H7 (cell line): ENCODE data around the gene TPSG1. TPM values are rescaled to one million over a fixed set of nuclear protein-coding genes. Genes with fewer than 3 reads are reported as not detected.
"Not testable (repeated sequence)": the region's sequence is repeated elsewhere in the genome, so short reads cannot be mapped to it uniquely, and the experiment has no call there.

ENCODE experiments used
- DNase-seq: peaks from one replicate; pipeline ENCODE4 v3.0.0; 2012
- H3K27me3 ChIP-seq: 2 replicates; pipeline ENCODE4 v1.6.0; 2011; ENCODE audit warnings: mild to moderate bottlenecking, low read length; ENCODE audit not compliant: control insufficient read depth, insufficient read depth
- H3K36me3 ChIP-seq: replicated peaks from 2 replicates; pipeline ENCODE4 v1.5.1; 2011; ENCODE audit warnings: low read length; ENCODE audit not compliant: control insufficient read depth, insufficient read depth
- H3K4me3 ChIP-seq: 2 replicates; pipeline ENCODE4 v1.5.1; 2011; ENCODE audit warnings: low read depth, mild to moderate bottlenecking, control low read depth, low read length, moderate library complexity; ENCODE audit not compliant: insufficient read depth
- total RNA-seq: library from RNA; depleted of rRNA; stranded (reverse); fragments of >200 nt; shearing (Covaris generic); gene quantifications from 2 replicates; pipeline ENCODE4 v1.2.3, GENCODE V29; 2014

TPSG1 gene
- total RNA-seq, 1 experiment from 2014 or later: not detected

DNA sequence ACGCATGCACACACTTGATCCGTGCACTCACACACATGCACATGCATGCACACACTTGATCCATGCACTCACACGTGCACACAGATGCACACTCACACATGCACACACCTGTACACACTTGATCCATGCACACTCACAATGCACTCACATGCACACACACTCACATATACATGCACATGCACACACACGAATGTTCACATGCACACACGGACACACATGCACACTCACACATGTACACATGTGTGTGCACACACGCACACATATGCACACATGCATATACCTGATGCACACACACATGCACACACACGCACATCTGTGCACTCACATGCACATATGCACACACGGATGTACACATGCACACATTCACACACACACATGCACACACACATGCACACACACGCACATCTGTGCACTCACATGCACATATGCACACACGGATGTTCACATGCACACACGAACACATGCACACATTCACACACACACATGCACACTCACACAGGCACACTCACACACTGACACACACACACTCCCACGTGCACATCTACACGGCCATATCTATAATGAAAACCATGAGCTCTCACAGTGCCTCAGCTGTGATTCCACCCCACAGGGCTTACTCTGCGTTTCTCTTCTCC is 23.0 kb upstream of the TPSG1 start:
- not testable (repeated sequence) for H3K36me3 ChIP-seq, H3K4me3 ChIP-seq, H3K27me3 ChIP-seq, DNase-seq

DNA sequence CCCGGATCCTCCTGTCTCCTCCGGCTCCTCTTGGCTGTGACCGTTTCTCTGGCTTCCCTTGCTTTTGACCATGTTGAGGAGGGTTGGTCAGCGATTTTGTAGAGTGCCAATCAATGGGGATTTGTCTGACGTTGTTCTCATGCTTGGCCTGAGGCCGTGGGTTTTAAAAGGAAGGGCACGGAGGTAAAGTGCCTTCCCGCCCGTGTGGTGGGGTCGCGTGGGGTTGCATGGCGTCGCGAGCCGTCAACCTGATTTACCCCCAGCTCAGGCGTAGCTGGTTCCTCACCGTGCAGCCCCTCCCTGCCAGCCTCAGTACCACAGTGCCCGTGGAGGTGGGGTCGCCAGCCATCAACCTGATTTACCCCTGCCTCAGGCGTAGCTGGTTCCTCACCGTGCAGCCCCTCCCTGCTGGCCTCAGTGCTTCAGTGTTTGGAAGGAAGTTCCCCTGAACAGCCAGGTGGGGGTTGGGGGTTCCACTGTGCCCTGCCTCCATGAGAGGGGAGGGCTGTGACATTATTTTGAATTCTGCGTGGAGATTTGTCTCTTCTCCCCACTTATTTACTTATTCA is 20.5 kb upstream of the TPSG1 start:
- H3K4me3 ChIP-seq: no peak overlapping the region
- peak; percentile 51 for DNase-seq
- no peaks in the 10 kb centered on the region for H3K36me3 ChIP-seq
- H3K27me3 ChIP-seq: peaks cover 5% of the 10 kb centered on the region; the same call in 1 of the 2 replicates

DNA sequence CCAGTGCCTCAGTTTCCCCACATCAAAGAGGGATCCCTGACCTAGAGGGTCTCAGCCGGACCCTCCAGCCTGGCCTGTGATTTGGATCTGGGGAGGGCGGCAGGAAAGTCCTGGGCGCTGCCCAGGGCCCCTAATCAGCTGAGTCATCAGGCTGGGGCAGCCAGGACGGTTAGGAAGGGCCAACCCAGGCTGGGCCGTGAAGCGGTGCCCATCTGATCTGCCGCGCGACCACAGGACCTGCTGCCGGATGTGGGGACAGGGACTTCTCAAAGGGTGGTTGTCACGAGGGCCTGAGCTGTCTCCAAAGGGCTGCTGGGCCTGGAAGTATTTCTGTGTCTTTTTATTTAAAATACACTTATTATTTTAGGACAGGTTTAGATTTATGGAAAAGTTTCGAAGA is 19.8 kb upstream of the TPSG1 start:
- Histone ChIP-seq H3K27me3 (peaks cover 5% of the 10 kb centered on the region; the same call in 1 of the 2 replicates), H3K4me3 (no peak overlapping the region), H3K36me3 (no peaks in the 10 kb centered on the region)
- DNase-seq: no peak

DNA sequence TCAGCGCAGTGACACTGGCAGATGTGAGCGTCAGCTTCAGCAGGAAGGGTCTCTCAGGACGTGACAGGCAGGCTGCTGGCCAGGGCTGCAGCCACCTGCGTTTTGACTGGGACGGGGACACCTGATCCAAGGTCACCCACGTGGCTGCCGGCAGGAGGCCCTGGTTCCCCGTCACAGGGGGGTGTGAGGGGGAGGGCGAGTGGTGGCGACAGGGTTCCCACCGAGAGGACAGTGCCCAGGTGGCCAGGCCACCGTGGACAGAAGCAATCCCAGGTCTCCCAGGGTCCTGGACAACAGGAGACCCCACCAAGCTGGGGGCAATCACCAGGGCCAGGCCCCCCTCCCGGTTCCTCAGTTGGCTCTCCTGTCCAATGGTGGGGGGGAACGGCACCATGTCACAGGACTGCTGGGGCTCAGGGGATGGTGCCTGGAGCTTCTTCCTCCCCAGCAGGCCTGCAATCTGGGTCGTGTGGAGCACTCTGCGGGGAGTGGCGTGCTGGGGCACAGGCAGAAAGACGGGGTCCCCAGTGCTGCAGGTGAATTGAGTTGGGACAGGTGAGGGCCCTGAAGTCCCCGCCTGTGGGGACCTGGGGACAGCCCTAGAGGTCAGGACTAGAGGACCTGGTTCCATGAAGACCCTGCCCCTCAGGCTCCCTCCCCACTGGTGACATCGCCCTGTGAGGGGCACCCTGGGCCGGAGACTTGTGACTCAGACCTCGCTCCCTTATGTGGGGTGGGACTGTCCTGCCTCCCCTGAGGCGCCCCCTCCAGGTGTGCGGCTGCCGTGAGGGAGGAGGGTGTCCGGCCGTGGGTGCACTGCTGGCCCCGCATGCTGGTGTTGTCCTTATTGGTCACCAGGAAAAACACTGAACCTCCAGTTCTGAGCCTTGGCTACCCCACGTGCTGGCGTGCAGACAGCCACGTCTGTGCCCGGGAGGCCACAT is 19.1 kb upstream of the TPSG1 start:
- H3K36me3 ChIP-seq, H3K27me3 ChIP-seq, H3K4me3 ChIP-seq, DNase-seq: not testable (repeated sequence)

DNA sequence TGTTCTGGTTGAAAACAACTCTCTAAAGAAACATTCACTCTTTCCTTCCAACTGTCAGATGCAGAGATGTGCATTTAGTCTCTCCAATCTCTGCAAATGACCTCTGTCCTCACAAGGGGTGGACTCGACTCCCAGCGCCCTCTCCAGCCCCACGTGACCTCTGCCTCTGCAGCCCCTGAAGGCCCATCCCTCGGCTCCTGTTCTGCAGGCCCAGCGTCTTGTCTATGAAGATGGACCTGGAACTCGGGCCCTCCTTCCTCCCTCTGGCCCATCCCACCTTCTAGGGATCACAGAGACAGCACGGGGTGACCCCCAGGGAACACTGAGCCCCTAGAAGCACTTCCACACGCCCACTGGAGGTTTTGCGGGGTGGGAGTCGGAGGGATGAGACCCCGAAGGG is 18.3 kb upstream of the TPSG1 start:
- not testable (repeated sequence) for DNase-seq, H3K4me3 ChIP-seq, H3K27me3 ChIP-seq, H3K36me3 ChIP-seq

DNA sequence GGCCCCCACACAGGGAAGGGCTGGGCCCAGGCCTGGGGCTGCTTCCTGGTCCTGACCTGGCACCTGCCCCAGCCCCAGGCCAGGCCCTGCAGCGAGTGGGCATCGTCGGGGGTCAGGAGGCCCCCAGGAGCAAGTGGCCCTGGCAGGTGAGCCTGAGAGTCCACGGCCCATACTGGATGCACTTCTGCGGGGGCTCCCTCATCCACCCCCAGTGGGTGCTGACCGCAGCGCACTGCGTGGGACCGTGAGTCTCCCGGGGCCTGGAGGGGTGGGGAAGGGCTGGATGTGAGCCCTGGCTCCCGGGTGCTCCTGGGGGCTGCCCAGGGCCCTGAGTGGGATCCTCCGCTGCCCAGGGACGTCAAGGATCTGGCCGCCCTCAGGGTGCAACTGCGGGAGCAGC is 16.0 kb upstream of the TPSG1 start:
- not testable (repeated sequence) for H3K4me3 ChIP-seq, DNase-seq

DNA sequence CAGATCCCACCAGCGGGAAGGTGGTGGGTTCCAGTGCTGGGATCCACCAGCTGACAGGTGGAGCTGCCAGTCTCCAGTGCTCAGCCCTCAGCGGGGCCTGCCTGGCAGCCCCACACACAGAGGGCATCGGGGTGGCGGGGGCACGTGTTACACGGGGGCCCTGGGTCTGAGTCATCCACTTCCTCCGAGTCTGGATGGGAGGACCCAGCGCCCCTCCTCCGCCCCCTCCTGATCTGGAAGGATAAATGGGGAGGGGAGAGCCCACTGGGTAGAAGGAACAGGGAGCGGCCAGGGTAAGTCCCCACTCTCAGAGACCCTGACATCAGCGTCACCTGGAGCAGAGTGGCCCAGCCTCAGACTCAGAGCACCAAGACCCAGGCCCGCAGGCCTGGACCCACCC is 15.4 kb upstream of the TPSG1 start, which contains the start of gene TPSAB1:
Gene TPSAB1, plus strand, starts transcription at position 270 of the 400 bp plus-strand sequence. CDS start 234 bp downstream, outside the sequence.
- not testable (repeated sequence) for H3K27me3 ChIP-seq, H3K4me3 ChIP-seq, DNase-seq

More for the DNA sequence above, 16.0 kb upstream of the TPSG1 start:
- not testable (repeated sequence) for H3K27me3 ChIP-seq, H3K36me3 ChIP-seq

DNA sequence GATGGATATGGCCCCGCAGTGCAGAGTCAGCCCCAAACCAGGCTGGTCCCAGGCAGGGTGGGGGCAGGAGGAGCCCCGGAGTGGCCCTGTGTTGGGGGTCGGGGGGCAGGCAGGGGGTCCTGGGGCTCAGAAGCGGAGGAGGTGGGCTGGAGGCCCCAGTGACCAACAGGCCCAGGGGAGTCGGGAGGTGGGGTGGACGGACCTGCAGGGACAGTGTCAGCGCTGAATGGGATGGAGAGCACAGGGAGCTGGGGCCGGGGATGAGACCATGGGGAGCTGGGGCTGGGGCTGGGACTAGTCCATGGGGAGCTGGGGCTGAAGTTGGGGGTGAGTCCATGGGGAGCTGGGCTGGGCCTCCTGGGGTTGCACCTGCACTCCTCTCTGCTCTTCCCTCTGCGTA is 14.5 kb upstream of the TPSG1 start:
- not testable (repeated sequence) for H3K27me3 ChIP-seq, DNase-seq, H3K4me3 ChIP-seq, H3K36me3 ChIP-seq

More for the DNA sequence above, 15.4 kb upstream of the TPSG1 start, which contains the start of gene TPSAB1:
- not testable (repeated sequence) for H3K36me3 ChIP-seq

DNA sequence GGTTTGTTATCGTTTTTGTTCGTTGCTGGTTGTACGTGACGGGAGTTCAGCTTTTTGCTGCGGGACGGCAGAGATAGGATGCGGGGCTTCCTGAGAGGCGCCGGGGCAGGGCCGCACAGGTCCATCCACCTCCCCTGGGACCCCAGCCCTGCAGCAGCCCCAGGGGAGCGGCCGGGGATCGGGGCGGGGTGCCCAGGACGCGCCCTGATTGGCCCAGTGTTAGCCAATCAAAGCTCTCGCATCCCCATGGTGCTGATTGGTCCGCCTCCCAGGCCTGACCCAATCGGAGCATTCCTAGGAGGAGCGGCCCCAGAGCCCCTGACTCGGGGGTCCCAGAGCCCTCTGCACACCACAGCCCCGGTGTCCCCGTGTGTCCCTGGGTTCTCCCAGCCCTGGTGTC is 13.8 kb upstream of the TPSG1 start:
- H3K27me3 ChIP-seq, DNase-seq, H3K4me3 ChIP-seq, H3K36me3 ChIP-seq: not testable (repeated sequence)

DNA sequence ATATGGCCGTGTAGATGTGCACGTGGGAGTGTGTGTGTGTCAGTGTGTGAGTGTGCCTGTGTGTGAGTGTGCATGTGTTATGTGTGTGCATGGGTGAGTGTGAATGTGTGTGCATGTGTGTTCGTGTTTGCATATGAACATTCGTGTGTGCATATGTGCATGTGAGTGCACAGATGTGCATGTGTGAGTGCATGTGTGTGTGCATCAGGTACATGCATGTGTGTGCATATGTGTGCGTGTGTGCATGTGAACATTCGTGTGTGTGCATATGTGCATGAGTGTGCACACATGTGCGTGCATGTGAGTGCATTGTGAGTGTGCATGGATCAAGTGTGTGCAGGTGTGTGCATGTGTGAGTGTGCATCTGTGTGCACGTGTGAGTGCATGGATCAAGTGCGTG is 12.9 kb upstream of the TPSG1 start:
- H3K27me3 ChIP-seq: no peaks in the 10 kb centered on the region; the same call in 1 of the 2 replicates
- no peaks in the 10 kb centered on the region for H3K36me3 ChIP-seq
- DNase-seq: no peak
- no peak overlapping the region for H3K4me3 ChIP-seq

DNA sequence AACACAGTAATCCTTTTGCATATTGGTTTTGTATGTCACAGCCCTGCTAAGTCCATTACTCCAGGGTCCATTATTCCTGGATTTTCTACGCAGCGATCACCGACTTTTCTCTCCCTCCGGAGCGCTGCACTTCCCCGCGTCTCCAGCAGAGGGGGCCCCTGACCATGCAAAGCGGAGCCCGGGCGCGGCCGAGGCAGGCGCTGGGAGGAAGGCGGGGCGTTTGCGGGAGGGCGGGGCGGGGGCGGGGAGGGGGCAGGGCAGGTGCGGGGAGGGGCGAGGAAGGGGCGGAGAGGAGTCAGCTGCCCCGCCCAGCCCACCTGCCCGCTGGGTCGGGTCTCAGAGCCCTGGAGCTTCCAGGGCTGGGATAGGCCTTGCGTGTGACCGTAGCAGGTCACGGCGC is 11.6 kb upstream of the TPSG1 start:
- H3K27me3 ChIP-seq, H3K4me3 ChIP-seq: not testable (repeated sequence)

DNA sequence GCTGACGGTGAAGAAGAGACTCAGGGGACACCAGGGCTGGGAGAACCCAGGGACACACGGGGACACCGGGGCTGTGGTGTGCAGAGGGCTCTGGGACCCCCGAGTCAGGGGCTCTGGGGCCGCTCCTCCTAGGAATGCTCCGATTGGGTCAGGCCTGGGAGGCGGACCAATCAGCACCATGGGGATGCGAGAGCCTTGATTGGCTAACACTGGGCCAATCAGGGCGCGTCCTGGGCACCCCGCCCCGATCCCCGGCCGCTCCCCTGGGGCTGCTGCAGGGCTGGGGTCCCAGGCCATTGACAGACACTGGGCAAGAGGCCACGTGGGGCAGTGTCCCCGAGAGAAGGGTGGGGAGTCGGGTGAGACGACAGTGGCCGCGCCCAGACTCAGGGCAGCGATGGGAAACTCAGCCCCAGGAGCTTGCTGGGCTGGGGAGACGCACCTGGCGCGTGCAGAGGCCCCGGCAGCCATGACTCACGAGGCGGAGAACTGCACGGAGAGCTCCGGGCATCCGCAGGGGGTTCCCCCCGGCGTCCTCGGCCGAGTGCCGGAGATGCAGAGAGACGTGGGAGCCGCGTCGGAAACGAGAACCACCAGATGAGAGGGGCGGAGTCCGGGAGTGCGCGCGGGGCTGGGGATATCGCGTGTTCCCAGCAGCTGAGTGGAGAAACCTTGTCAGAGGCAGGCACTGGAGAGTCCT is 7.1 kb upstream of the TPSG1 start:
- not testable (repeated sequence) for H3K4me3 ChIP-seq, H3K36me3 ChIP-seq, DNase-seq, H3K27me3 ChIP-seq

More for the DNA sequence above, 11.6 kb upstream of the TPSG1 start:
- H3K36me3 ChIP-seq, DNase-seq: not testable (repeated sequence)

DNA sequence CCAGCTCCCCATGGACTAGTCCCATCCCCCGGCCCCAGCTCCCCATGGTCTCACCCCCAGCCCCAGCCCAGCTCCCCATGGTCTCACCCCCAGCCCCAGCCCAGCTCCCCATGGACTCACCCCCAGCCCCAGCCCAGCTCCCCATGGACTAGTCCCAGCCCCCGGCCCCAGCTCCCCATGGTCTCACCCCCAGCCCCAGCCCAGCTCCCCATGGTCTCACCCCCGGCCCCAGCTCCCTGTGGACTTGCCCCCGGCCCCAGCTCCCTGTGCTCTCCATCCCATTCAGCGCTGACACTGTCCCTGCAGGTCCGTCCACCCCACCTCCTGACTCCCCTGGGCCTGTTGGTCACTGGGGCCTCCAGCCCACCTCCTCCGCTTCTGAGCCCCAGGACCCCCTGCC is 6.2 kb upstream of the TPSG1 start:
- H3K36me3 ChIP-seq, DNase-seq, H3K27me3 ChIP-seq, H3K4me3 ChIP-seq: not testable (repeated sequence)

DNA sequence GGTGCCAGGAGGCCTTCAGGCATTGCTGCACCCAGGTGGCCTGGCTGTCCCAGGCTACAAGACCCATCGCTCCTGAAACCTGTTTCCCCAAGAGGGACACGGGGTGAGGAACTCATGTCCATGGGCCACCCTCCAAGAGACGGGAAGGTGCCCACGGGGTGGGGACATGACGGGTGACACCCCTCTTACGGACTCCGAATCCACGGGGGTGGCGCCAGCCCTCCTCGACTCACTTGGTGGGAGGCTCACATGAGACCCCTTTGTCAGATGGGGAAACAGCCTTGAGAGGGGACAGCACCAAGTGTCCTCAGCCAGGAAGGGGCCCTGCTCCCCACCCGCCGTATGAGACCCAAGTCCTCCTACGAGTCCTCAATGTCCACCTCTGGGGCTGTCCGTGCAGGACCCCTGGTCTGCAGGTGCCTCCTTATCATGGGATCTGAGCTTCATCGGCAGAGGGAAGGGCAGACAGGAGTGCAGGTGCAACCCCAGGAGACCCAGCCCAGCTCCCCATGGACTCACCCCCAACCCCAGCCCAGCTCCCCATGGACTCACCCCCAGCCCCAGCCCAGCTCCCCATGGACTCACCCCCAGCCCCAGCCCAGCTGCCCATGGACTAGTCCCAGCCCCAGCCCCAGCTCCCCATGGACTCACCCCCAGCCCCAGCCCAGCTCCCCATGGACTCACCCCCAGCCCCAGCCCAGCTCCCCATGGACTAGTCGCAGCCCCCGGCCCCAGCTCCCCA is 5.6 kb upstream of the TPSG1 start:
- not testable (repeated sequence) for H3K4me3 ChIP-seq, H3K27me3 ChIP-seq, H3K36me3 ChIP-seq, DNase-seq
